ENCODE results near the gene SH3GLB2. TPM values are rescaled to one million over a fixed set of nuclear protein-coding genes. Genes with fewer than 3 reads are reported as not detected.

The SH3GLB2 gene
- total RNA-seq, 2 experiments from 2014 or later, result 107 to 109 TPM

- DNase-seq (no peak), ATAC-seq (no peak)
- Mint-ChIP-seq H3K4me1 (ENCODE audit: low read depth) (no peaks in the 10 kb centered on the region), H3K4me3 (no peak overlapping the region), H3K9me3 (ENCODE audit: insufficient read depth) (no peaks in the 10 kb centered on the region), H3K27me3 (ENCODE audit: low read depth) (no peaks in the 10 kb centered on the region), H3K27ac (no peak overlapping the region), H3K36me3 (ENCODE audit: low read depth) (peaks cover 22% of the 10 kb centered on the region)
- POLR2A ChIA-PET, result no interaction called here
- CTCF ChIA-PET, result interaction anchor here (0.5 kb wide), 1 partner anchor 796 kb away, joined by 3 read pairs; no protein-coding TSS in a partner anchor
Measured at GRCh38 chr9:129012893-129013448, 15.2 kb downstream of the SH3GLB2 start.

- Mint-ChIP-seq H3K4me3 (no peak overlapping the region), H3K4me1 (ENCODE audit: low read depth) (no peaks in the 10 kb centered on the region), H3K27me3 (ENCODE audit: low read depth) (no peaks in the 10 kb centered on the region), H3K27ac (no peak overlapping the region), H3K36me3 (ENCODE audit: low read depth) (peaks cover 25% of the 10 kb centered on the region), H3K9me3 (ENCODE audit: insufficient read depth) (no peaks in the 10 kb centered on the region)
- DNase-seq (no peak), ATAC-seq (no peak)
- CTCF ChIA-PET, result no interaction called here
- POLR2A ChIA-PET, result no interaction called here
Measured at GRCh38 chr9:129012343-129012742, 15.8 kb downstream of the SH3GLB2 start.

GRCh38 chr9:129011761-129012181, 16.4 kb downstream of the SH3GLB2 start:
- H3K9me3 Mint-ChIP-seq (ENCODE audit: insufficient read depth), result no peaks in the 10 kb centered on the region

GRCh38 chr9:129011170-129011569, 17.0 kb downstream of the SH3GLB2 start:
- ATAC-seq (no peak), DNase-seq (no peak)
- peaks cover 28% of the 10 kb centered on the region for H3K36me3 Mint-ChIP-seq (ENCODE audit: low read depth)
- CTCF ChIA-PET, result no interaction called here
- no peaks in the 10 kb centered on the region for H3K27me3 Mint-ChIP-seq (ENCODE audit: low read depth)
- H3K9me3 Mint-ChIP-seq (ENCODE audit: insufficient read depth), result no peaks in the 10 kb centered on the region
- no peak overlapping the region for H3K4me3 Mint-ChIP-seq
- POLR2A ChIA-PET, result interaction anchor here (0.5 to 0.6 kb wide), 2 partner anchors 8 to 505 kb away, joined by 3 read pairs; no protein-coding TSS in a partner anchor
- H3K27ac Mint-ChIP-seq, result no peak overlapping the region
- no peaks in the 10 kb centered on the region for H3K4me1 Mint-ChIP-seq (ENCODE audit: low read depth)

More at GRCh38 chr9:129011761-129012181, 16.4 kb downstream of the SH3GLB2 start:
- DNase-seq (no peak), ATAC-seq (no peak)
- no peaks in the 10 kb centered on the region for H3K4me1 Mint-ChIP-seq (ENCODE audit: low read depth)
- H3K27ac Mint-ChIP-seq, result no peak overlapping the region
- no peaks in the 10 kb centered on the region for H3K27me3 Mint-ChIP-seq (ENCODE audit: low read depth)
- POLR2A ChIA-PET, result no interaction called here
- CTCF ChIA-PET, result no interaction called here
- no peak overlapping the region for H3K4me3 Mint-ChIP-seq
- H3K36me3 Mint-ChIP-seq (ENCODE audit: low read depth), result peaks cover 24% of the 10 kb centered on the region

GRCh38 chr9:129010267-129010975, 17.7 kb downstream of the SH3GLB2 start:
- CTCF ChIA-PET, result no interaction called here
- no peak overlapping the region for H3K27ac Mint-ChIP-seq
- ATAC-seq (no peak), DNase-seq (no peak)
- peaks cover 30% of the 10 kb centered on the region for H3K36me3 Mint-ChIP-seq (ENCODE audit: low read depth)
- no peak overlapping the region for H3K4me3 Mint-ChIP-seq
- no peaks in the 10 kb centered on the region for H3K9me3 Mint-ChIP-seq (ENCODE audit: insufficient read depth)
- POLR2A ChIA-PET, result interaction anchor here (0.5 to 0.6 kb wide), 2 partner anchors 9 to 504 kb away, joined by 3 read pairs; no protein-coding TSS in a partner anchor
- H3K27me3 Mint-ChIP-seq (ENCODE audit: low read depth), result no peaks in the 10 kb centered on the region
- no peaks in the 10 kb centered on the region for H3K4me1 Mint-ChIP-seq (ENCODE audit: low read depth)

GRCh38 chr9:129009584-129010141, 18.5 kb downstream of the SH3GLB2 start:
- H3K36me3 Mint-ChIP-seq (ENCODE audit: low read depth), result peaks cover 30% of the 10 kb centered on the region
- H3K27me3 Mint-ChIP-seq (ENCODE audit: low read depth), result no peaks in the 10 kb centered on the region
- H3K27ac Mint-ChIP-seq, result no peak overlapping the region
- no peaks in the 10 kb centered on the region for H3K4me1 Mint-ChIP-seq (ENCODE audit: low read depth)
- no peaks in the 10 kb centered on the region for H3K9me3 Mint-ChIP-seq (ENCODE audit: insufficient read depth)
- ChIA-PET CTCF (no interaction called here), POLR2A (no interaction called here)
- DNase-seq, result no peak
- ATAC-seq, result no peak
- no peak overlapping the region for H3K4me3 Mint-ChIP-seq

GRCh38 chr9:129008986-129009583, 19.0 kb downstream of the SH3GLB2 start:
- Mint-ChIP-seq H3K27ac (no peak overlapping the region), H3K27me3 (ENCODE audit: low read depth) (no peaks in the 10 kb centered on the region), H3K9me3 (ENCODE audit: insufficient read depth) (no peaks in the 10 kb centered on the region), H3K36me3 (ENCODE audit: low read depth) (peaks cover 27% of the 10 kb centered on the region), H3K4me1 (ENCODE audit: low read depth) (no peaks in the 10 kb centered on the region), H3K4me3 (no peak overlapping the region)
- ATAC-seq (no peak), DNase-seq (no peak)
- POLR2A ChIA-PET, result no interaction called here
- CTCF ChIA-PET, result no interaction called here

- ChIA-PET POLR2A (interaction anchor here (2.5 kb wide), 1 partner anchor 19 kb away, joined by 7 read pairs; the partner anchor contains the start of gene SH3GLB2), CTCF (no interaction called here)
- Mint-ChIP-seq H3K36me3 (ENCODE audit: low read depth) (peaks cover 26% of the 10 kb centered on the region), H3K27ac (no peak overlapping the region), H3K27me3 (ENCODE audit: low read depth) (no peaks in the 10 kb centered on the region), H3K9me3 (ENCODE audit: insufficient read depth) (no peaks in the 10 kb centered on the region), H3K4me1 (ENCODE audit: low read depth) (no peaks in the 10 kb centered on the region), H3K4me3 (no peak overlapping the region)
- DNase-seq, result no peak
- no peak for ATAC-seq
Measured at GRCh38 chr9:129008469-129008965, 19.6 kb downstream of the SH3GLB2 start.

GRCh38 chr9:129007766-129008468, 20.2 kb downstream of the SH3GLB2 start:
- no peaks in the 10 kb centered on the region for H3K9me3 Mint-ChIP-seq (ENCODE audit: insufficient read depth)
- CTCF ChIA-PET, result interaction anchor here (2.3 to 2.4 kb wide), 2 partner anchors 7 to 18 kb away, joined by 6 to 7 read pairs; no protein-coding TSS in a partner anchor
- no peaks in the 10 kb centered on the region for H3K4me1 Mint-ChIP-seq (ENCODE audit: low read depth)
- no peak for ATAC-seq
- H3K36me3 Mint-ChIP-seq (ENCODE audit: low read depth), result peaks cover 32% of the 10 kb centered on the region
- H3K4me3 Mint-ChIP-seq, result no peak overlapping the region
- POLR2A ChIA-PET, result interaction anchor here (2.5 kb wide), 1 partner anchor 19 kb away, joined by 7 read pairs; the partner anchor contains the start of gene SH3GLB2
- DNase-seq, result no peak
- H3K27ac Mint-ChIP-seq, result no peak overlapping the region
- no peaks in the 10 kb centered on the region for H3K27me3 Mint-ChIP-seq (ENCODE audit: low read depth)

GRCh38 chr9:129007035-129007765, 20.9 kb downstream of the SH3GLB2 start:
- H3K9me3 Mint-ChIP-seq (ENCODE audit: insufficient read depth), result no peaks in the 10 kb centered on the region
- no peak overlapping the region for H3K27ac Mint-ChIP-seq
- ChIA-PET CTCF (interaction anchor here (2.3 to 2.4 kb wide), 2 partner anchors 8 to 18 kb away, joined by 6 to 7 read pairs; no protein-coding TSS in a partner anchor), POLR2A (interaction anchor here (0.6 to 2.5 kb wide), 2 partner anchors 20 to 35 kb away, joined by 3 to 7 read pairs; partner anchors contain the start of gene SH3GLB2)
- H3K4me3 Mint-ChIP-seq, result no peak overlapping the region
- H3K4me1 Mint-ChIP-seq (ENCODE audit: low read depth), result no peaks in the 10 kb centered on the region
- no peak for ATAC-seq
- H3K27me3 Mint-ChIP-seq (ENCODE audit: low read depth), result no peaks in the 10 kb centered on the region
- DNase-seq, result no peak
- H3K36me3 Mint-ChIP-seq (ENCODE audit: low read depth), result peaks cover 36% of the 10 kb centered on the region
